HepG2 (cell line): ENCODE measurements around the gene TMEM150C. TPM values are rescaled to one million over a fixed set of nuclear protein-coding genes. Genes with fewer than 3 reads are reported as not detected.
A peak's percentile ranks its signal among the peaks of the same experiment; 100 is the strongest.

Experiments
- ATAC-seq: fragments of 200-7000 bp; cut with Tn5 transposase; 3 replicates; pipeline ENCODE4 v1.9.1; 2020; ENCODE audit warnings: mild to moderate bottlenecking, moderate library complexity
- BruUV-seq: library from RNA; stranded (reverse); fragments of 400-500 nt; replicated peaks from 2 replicates; lab custom pipeline; 2021; lab: Mats Ljungman, UMichigan
- CTCF ChIA-PET: fragments of 300-600 bp; formaldehyde crosslinking; extraction: SDS; loops from one replicate; lab custom pipeline; 2021; ENCODE audit warnings: low total read pairs, inconsistent platforms, low intra/inter-chr PET ratio; lab: Yijun Ruan, JAX
- POLR2A ChIA-PET: fragments of 350-600 bp; sonication (Branson Sonifier 250); formaldehyde crosslinking; loops from one replicate; lab custom pipeline; 2020; ENCODE audit warnings: antibody characterized with exemption, inconsistent platforms; lab: Yijun Ruan, JAX
- DNase-seq: peaks from one replicate; pipeline ENCODE4 v3.0.0-alpha.2; 2015; ENCODE audit warnings: low spot score
- FAIRE-seq: peaks from 3 replicates; lab custom pipeline; 2011; peaks lifted over from hg19 to GRCh38; lab: Jason Lieb, UNC
- H2AFZ ChIP-seq: one replicate; pipeline ENCODE4 v1.6.1; 2011; ENCODE audit warnings: low read length, inconsistent platforms
- H3K27ac ChIP-seq: fragments of 300-600 bp; 3 replicates; pipeline ENCODE4 v1.8.0; 2011; ENCODE audit warnings: mixed run types, mild to moderate bottlenecking, mixed read lengths, low read length, inconsistent platforms; ENCODE audit not compliant: insufficient read depth; ENCODE audit errors: extremely low read length
- H3K27me3 ChIP-seq, 2 experiments: fragments of 200-600 bp in 1 of 2; 2 replicates in 1 of 2; 3 replicates in 1 of 2; pipeline versions ENCODE4 v1.6.0 to v1.8.0; 2011; ENCODE audit warnings: low read length in 2 of 2, mild to moderate bottlenecking in 2 of 2, moderate library complexity in 2 of 2, inconsistent platforms in 1 of 2; ENCODE audit not compliant: insufficient read depth in 2 of 2, control insufficient read depth in 1 of 2
- H3K36me3 ChIP-seq, 2 experiments: fragments of 200-600 bp in 1 of 2; replicated peaks in 1 of 2; 2 replicates in 1 of 2; 3 replicates in 1 of 2; pipeline versions ENCODE4 v1.5.1 to v1.8.0; 2011; ENCODE audit warnings: low read length in 2 of 2, inconsistent platforms in 1 of 2; ENCODE audit not compliant: insufficient read depth in 2 of 2, control insufficient read depth in 1 of 2
- H3K4me1 ChIP-seq: 2 replicates; pipeline ENCODE4 v1.5.1; 2012; ENCODE audit warnings: low read length, inconsistent platforms; ENCODE audit not compliant: insufficient read depth
- H3K4me2 ChIP-seq: 2 replicates; pipeline ENCODE4 v1.6.0; 2011; ENCODE audit warnings: low read depth, low read length, inconsistent platforms
- H3K4me3 ChIP-seq, 3 experiments: fragments of 200-600 bp in 1 of 3; sonication (generic), shearing (Covaris generic) in 1 of 3; replicated peaks in 1 of 3; 2 replicates each; pipeline ENCODE4 v1.5.1; 2011 to 2016; ENCODE audit warnings: low read length in 3 of 3, inconsistent platforms in 2 of 3, low read depth in 2 of 3, mild to moderate bottlenecking in 2 of 3, control low read depth in 1 of 3, mixed read lengths in 1 of 3; ENCODE audit not compliant: insufficient read depth in 1 of 3
- H3K79me2 ChIP-seq: one replicate; pipeline ENCODE4 v1.6.1; 2011; ENCODE audit warnings: low read length, inconsistent platforms; ENCODE audit not compliant: insufficient read depth
- H3K9ac ChIP-seq: 2 replicates; pipeline ENCODE4 v1.6.0; 2011; ENCODE audit warnings: mild to moderate bottlenecking, low read depth, low read length, inconsistent platforms; ENCODE audit not compliant: insufficient read depth
- H3K9me3 ChIP-seq: 2 replicates; pipeline ENCODE4 v1.5.1; 2012; ENCODE audit warnings: mild to moderate bottlenecking, low read length
- H4K20me1 ChIP-seq: 2 replicates; pipeline ENCODE4 v1.6.0; 2011; ENCODE audit warnings: inconsistent platforms, mild to moderate bottlenecking, low read length, moderate library complexity; ENCODE audit not compliant: insufficient read depth
- ZFYVE20 ChIP-seq: sonication (generic); formaldehyde crosslinking; IDR thresholded peaks from 2 replicates; pipeline ENCODE4 v1.8.0; 2023; ENCODE audit warnings: low read depth, mild to moderate bottlenecking, moderate library complexity, missing genetic modification reagents, borderline replicate concordance
- ZNF761 ChIP-seq: sonication (generic); formaldehyde crosslinking; conservative IDR thresholded peaks from 2 replicates; pipeline ENCODE4 v1.4.0; 2020; ENCODE audit warnings: mild to moderate bottlenecking, missing genetic modification reagents
- ZNF772 ChIP-seq: sonication (generic); formaldehyde crosslinking; IDR thresholded peaks from 2 replicates; pipeline ENCODE4 v1.5.0; 2020; ENCODE audit warnings: mild to moderate bottlenecking, missing genetic modification reagents
- WGBS: methylation state at CpG from one replicate; pipeline ENCODE4 v1.1.6; 2017; ENCODE audit warnings: low lambda C conversion rate; 5-methylcytosine and 5-hydroxymethylcytosine counted together
- in situ Hi-C: cut with HindIII; loops from 2 replicates; pipeline ENCODE4 v1.10.0; 2017; ENCODE audit warnings: low pct_unique_long_range_greater_than_20kb; ENCODE audit not compliant: extremely low pct_ligation_motif_present
- intact Hi-C: fragments of 100-400 bp; cut with micrococcal nuclease; formaldehyde crosslinking; loops from one replicate; pipeline ENCODE4 v1.10.0; 2022; ENCODE audit not compliant: unreplicated experiment
- polyA plus RNA-seq, 8 experiments: library from polyadenylated mRNA; depleted of rRNA in 3 of 8; stranded (reverse) in 7 of 8; unstranded in 1 of 8; fragments of >200 nt; fragmentation: Illumina TruSeq in 4 of 8; extraction: Trizol in 4 of 8; gene quantifications; 2 replicates each; pipeline versions ENCODE4 v1.2.1 to v1.2.3, GENCODE V29; 2011 to 2016; ENCODE audit warnings: low read depth in 4 of 8, missing spikeins in 1 of 8, mixed read lengths in 1 of 8; ENCODE audit not compliant: insufficient read depth in 1 of 8
- total RNA-seq, 5 experiments: library from RNA; depleted of rRNA; stranded (reverse); fragments of >200 nt; fragmentation: Illumina TruSeq; extraction: Trizol; gene quantifications; 2 replicates each; pipeline ENCODE4 v1.2.3, GENCODE V29; 2016; ENCODE audit warnings: low read depth in 1 of 5
- TF ChIP-seq, protein P1 (sequence below): sonication (generic); formaldehyde crosslinking; IDR thresholded peaks from 2 replicates; pipeline ENCODE4 v1.5.0; 2020; ENCODE audit warnings: mild to moderate bottlenecking, missing genetic modification reagents, moderate library complexity
- TF ChIP-seq, protein P2 (sequence below): sonication (generic); formaldehyde crosslinking; IDR thresholded peaks from 2 replicates; pipeline ENCODE4 v1.4.0; 2020; ENCODE audit warnings: mild to moderate bottlenecking, missing genetic modification reagents
- TF ChIP-seq, protein P3 (sequence below): sonication (generic); formaldehyde crosslinking; IDR thresholded peaks from 2 replicates; pipeline ENCODE4 v1.4.0; 2020; ENCODE audit warnings: missing genetic modification reagents, low read depth, mild to moderate bottlenecking, borderline replicate concordance

Gene TMEM150C
- total and polyA plus RNA-seq, 2 of the 13 experiments (the other 11 are each of a cell fraction or from before 2014, with no cell fraction given) = 0.33 to 0.42 TPM

DNA sequence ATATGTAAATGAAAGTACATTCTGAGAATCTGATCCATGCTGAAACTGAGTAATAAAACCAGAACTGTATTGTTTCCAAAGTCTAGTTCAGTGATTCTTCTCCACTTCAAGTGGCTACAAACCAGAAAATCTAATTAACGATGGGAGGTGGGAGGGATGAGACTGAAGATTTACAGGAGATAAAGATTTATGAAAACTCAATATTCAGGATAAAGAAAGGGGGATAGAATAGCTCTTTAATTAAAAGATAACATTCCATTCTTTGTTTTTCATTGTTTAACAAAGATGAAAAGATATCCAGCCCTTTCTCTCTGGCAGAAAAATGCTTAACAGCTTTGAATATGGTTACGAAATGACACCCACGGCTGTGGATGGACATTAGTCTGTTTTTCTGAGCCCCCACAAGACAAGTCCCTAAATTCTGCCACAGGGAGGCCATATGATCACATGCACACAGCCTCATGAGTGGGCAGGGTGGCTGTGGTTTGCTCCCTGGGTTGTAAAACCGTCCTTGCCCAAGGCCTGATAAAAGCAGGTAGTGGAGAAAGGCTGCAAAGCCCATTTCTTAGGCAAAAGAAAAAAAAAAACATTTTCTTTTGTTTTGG is 36.4 kb downstream of the TMEM150C start:
- ChIA-PET CTCF (no interaction called here), POLR2A (no interaction called here)
- FAIRE-seq (peak; percentile 4), ATAC-seq (no peak), DNase-seq (no peak)
- H3K27ac ChIP-seq = no peak overlapping the region
- BruUV-seq = no TSS peak
- no peak overlapping the region for H3K4me3 ChIP-seq
- peaks cover 58% of the 10 kb centered on the region for H3K4me1 ChIP-seq
- no peaks in the 10 kb centered on the region for H3K9me3 ChIP-seq
- H2AFZ ChIP-seq = no peak overlapping the region
- no peaks in the 10 kb centered on the region for H3K36me3 ChIP-seq
- no peak for TF ChIP-seq ZNF772 (CRISPR knock-in tag)
- TF ChIP-seq, protein P1, sequence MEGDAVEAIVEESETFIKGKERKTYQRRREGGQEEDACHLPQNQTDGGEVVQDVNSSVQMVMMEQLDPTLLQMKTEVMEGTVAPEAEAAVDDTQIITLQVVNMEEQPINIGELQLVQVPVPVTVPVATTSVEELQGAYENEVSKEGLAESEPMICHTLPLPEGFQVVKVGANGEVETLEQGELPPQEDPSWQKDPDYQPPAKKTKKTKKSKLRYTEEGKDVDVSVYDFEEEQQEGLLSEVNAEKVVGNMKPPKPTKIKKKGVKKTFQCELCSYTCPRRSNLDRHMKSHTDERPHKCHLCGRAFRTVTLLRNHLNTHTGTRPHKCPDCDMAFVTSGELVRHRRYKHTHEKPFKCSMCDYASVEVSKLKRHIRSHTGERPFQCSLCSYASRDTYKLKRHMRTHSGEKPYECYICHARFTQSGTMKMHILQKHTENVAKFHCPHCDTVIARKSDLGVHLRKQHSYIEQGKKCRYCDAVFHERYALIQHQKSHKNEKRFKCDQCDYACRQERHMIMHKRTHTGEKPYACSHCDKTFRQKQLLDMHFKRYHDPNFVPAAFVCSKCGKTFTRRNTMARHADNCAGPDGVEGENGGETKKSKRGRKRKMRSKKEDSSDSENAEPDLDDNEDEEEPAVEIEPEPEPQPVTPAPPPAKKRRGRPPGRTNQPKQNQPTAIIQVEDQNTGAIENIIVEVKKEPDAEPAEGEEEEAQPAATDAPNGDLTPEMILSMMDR = peak; percentile 19; the same call in 1 of the 2 replicates
- TF ChIP-seq ZNF761 (CRISPR knock-in tag) = no peak
- TF ChIP-seq, protein P2, sequence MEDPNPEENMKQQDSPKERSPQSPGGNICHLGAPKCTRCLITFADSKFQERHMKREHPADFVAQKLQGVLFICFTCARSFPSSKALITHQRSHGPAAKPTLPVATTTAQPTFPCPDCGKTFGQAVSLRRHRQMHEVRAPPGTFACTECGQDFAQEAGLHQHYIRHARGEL = no peak
- TF ChIP-seq, protein P3, sequence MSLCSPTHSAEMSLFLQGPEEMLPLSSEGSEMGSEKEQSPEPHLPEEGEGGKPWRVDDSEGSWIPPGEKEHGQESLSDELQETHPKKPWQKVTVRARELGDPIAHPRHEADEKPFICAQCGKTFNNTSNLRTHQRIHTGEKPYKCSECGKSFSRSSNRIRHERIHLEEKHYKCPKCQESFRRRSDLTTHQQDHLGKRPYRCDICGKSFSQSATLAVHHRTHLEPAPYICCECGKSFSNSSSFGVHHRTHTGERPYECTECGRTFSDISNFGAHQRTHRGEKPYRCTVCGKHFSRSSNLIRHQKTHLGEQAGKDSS (CRISPR knock-in tag) = no peak
- no peak for TF ChIP-seq ZFYVE20 (CRISPR knock-in tag)
- no peaks in the 10 kb centered on the region for H3K79me2 ChIP-seq
- intact Hi-C loops = no loop called here
- no peak overlapping the region for H3K9ac ChIP-seq
- H3K4me2 ChIP-seq = peak overlapping the region; percentile 75
- H4K20me1 ChIP-seq = no peaks in the 10 kb centered on the region
- 13% methylated on average over 4 of the region's 4 CpGs for WGBS
- no peaks in the 10 kb centered on the region; a peak in 1 of 5 replicates for H3K27me3 ChIP-seq
- in situ Hi-C loops = no loop called here
